ENCODE results near the gene SOX4. TPM values are rescaled to one million over a fixed set of nuclear protein-coding genes. Genes with fewer than 3 reads are reported as not detected.

SOX4 gene
- polyA plus RNA-seq, 1 donor (not counting 4 experiments of a cell fraction or from before 2014, with no cell fraction given): 16.3 TPM

DNA sequence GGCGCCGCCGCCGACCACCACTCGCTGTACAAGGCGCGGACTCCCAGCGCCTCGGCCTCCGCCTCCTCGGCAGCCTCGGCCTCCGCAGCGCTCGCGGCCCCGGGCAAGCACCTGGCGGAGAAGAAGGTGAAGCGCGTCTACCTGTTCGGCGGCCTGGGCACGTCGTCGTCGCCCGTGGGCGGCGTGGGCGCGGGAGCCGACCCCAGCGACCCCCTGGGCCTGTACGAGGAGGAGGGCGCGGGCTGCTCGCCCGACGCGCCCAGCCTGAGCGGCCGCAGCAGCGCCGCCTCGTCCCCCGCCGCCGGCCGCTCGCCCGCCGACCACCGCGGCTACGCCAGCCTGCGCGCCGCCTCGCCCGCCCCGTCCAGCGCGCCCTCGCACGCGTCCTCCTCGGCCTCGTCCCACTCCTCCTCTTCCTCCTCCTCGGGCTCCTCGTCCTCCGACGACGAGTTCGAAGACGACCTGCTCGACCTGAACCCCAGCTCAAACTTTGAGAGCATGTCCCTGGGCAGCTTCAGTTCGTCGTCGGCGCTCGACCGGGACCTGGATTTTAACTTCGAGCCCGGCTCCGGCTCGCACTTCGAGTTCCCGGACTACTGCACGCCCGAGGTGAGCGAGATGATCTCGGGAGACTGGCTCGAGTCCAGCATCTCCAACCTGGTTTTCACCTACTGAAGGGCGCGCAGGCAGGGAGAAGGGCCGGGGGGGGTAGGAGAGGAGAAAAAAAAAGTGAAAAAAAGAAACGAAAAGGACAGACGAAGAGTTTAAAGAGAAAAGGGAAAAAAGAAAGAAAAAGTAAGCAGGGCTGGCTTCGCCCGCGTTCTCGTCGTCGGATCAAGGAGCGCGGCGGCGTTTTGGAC lies 2.0 kb downstream of the SOX4 start:
- dilution Hi-C loops (cut with MboI; ENCODE audit: extremely low pct_ligation_motif_present, low sequenced_read_pairs): no loop called here
- H3K4me2 ChIP-seq (ENCODE audit: control insufficient read depth, extremely low read depth, insufficient read depth, low read depth, low read length): peak overlapping the region; percentile 88
- H3K27ac ChIP-seq (ENCODE audit: control insufficient read depth, insufficient read depth, low read length): peak overlapping the region; percentile 84
- no peaks in the 10 kb centered on the region for H4K20me1 ChIP-seq (ENCODE audit: control insufficient read depth, extremely low read depth, insufficient read depth, low read length)
- no peaks in the 10 kb centered on the region for H3K9me3 ChIP-seq (ENCODE audit: control insufficient read depth, low read depth, low read length)
- peak overlapping the region; percentile 62 for H2AFZ ChIP-seq (ENCODE audit: control insufficient read depth, low read length)
- H3K27me3 ChIP-seq (ENCODE audit: control insufficient read depth, extremely low read depth, insufficient read depth, low read length): no peaks in the 10 kb centered on the region
- FAIRE-seq (no peak), DNase-seq (ENCODE audit: low read depth, low spot score) (no peak)
- H3K36me3 ChIP-seq (ENCODE audit: control insufficient read depth in 2 of 2, extremely low read depth in 1 of 2, insufficient read depth in 2 of 2, low read length in 2 of 2): peaks cover 0 to 2% of the 10 kb centered on the region in 2 experiments
- H3K79me2 ChIP-seq (ENCODE audit: control insufficient read depth, insufficient read depth, low read length): peaks cover 46% of the 10 kb centered on the region
- H3K9me1 ChIP-seq (ENCODE audit: control insufficient read depth, extremely low read depth, insufficient read depth, low read length): no peaks in the 10 kb centered on the region
- TF ChIP-seq EZH2 (IDR thresholded peaks at IDR 0.05; ENCODE audit: low read length): no peak
- TF ChIP-seq, protein P1, sequence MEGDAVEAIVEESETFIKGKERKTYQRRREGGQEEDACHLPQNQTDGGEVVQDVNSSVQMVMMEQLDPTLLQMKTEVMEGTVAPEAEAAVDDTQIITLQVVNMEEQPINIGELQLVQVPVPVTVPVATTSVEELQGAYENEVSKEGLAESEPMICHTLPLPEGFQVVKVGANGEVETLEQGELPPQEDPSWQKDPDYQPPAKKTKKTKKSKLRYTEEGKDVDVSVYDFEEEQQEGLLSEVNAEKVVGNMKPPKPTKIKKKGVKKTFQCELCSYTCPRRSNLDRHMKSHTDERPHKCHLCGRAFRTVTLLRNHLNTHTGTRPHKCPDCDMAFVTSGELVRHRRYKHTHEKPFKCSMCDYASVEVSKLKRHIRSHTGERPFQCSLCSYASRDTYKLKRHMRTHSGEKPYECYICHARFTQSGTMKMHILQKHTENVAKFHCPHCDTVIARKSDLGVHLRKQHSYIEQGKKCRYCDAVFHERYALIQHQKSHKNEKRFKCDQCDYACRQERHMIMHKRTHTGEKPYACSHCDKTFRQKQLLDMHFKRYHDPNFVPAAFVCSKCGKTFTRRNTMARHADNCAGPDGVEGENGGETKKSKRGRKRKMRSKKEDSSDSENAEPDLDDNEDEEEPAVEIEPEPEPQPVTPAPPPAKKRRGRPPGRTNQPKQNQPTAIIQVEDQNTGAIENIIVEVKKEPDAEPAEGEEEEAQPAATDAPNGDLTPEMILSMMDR (optimal IDR thresholded peaks at IDR 0.05 in 1 of 3, IDR thresholded peaks at IDR 0.05 in 1 of 3, conservative IDR thresholded peaks at IDR 0.05 in 1 of 3; ENCODE audit: extremely low read depth in 1 of 3, insufficient read depth in 2 of 3, low read length in 3 of 3): peak in 2 of 3 experiments; percentile 10 to 44
- H3K9ac ChIP-seq (ENCODE audit: control insufficient read depth, extremely low read depth, insufficient read depth, low read length): peak overlapping the region; percentile 96
- peaks cover 16% of the 10 kb centered on the region for H3K4me1 ChIP-seq (ENCODE audit: control insufficient read depth, extremely low read depth, insufficient read depth, low read length)
- H3K4me3 ChIP-seq (ENCODE audit: control insufficient read depth in 2 of 3, extremely low read depth in 1 of 3, insufficient read depth in 2 of 3, low read depth in 1 of 3, low read length in 3 of 3): peak overlapping the region; percentile 59 to 98 (median 93)

DNA sequence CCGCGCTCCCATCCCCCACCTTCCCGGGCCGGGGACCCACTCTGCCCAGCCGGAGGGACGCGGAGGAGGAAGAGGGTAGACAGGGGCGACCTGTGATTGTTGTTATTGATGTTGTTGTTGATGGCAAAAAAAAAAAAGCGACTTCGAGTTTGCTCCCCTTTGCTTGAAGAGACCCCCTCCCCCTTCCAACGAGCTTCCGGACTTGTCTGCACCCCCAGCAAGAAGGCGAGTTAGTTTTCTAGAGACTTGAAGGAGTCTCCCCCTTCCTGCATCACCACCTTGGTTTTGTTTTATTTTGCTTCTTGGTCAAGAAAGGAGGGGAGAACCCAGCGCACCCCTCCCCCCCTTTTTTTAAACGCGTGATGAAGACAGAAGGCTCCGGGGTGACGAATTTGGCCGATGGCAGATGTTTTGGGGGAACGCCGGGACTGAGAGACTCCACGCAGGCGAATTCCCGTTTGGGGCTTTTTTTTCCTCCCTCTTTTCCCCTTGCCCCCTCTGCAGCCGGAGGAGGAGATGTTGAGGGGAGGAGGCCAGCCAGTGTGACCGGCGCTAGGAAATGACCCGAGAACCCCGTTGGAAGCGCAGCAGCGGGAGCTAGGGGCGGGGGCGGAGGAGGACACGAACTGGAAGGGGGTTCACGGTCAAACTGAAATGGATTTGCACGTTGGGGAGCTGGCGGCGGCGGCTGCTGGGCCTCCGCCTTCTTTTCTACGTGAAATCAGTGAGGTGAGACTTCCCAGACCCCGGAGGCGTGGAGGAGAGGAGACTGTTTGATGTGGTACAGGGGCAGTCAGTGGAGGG lies 2.8 kb downstream of the SOX4 start:
- peak overlapping the region; percentile 88 for H3K4me2 ChIP-seq (ENCODE audit: control insufficient read depth, extremely low read depth, insufficient read depth, low read depth, low read length)
- H3K79me2 ChIP-seq (ENCODE audit: control insufficient read depth, insufficient read depth, low read length): peaks cover 46% of the 10 kb centered on the region
- dilution Hi-C loops (cut with MboI; ENCODE audit: extremely low pct_ligation_motif_present, low sequenced_read_pairs): no loop called here

More for the DNA sequence above, 2.8 kb downstream of the SOX4 start:
- H3K4me3 ChIP-seq (ENCODE audit: control insufficient read depth in 2 of 3, extremely low read depth in 1 of 3, insufficient read depth in 2 of 3, low read depth in 1 of 3, low read length in 3 of 3): peak overlapping the region; percentile 59 to 98 (median 93)
- H3K36me3 ChIP-seq (ENCODE audit: control insufficient read depth in 2 of 2, extremely low read depth in 1 of 2, insufficient read depth in 2 of 2, low read length in 2 of 2): peaks cover 0 to 2% of the 10 kb centered on the region in 2 experiments
- peaks cover 16% of the 10 kb centered on the region for H3K4me1 ChIP-seq (ENCODE audit: control insufficient read depth, extremely low read depth, insufficient read depth, low read length)
- H3K27ac ChIP-seq (ENCODE audit: control insufficient read depth, insufficient read depth, low read length): peak overlapping the region; percentile 84
- H4K20me1 ChIP-seq (ENCODE audit: control insufficient read depth, extremely low read depth, insufficient read depth, low read length): no peaks in the 10 kb centered on the region
- H3K9me1 ChIP-seq (ENCODE audit: control insufficient read depth, extremely low read depth, insufficient read depth, low read length): no peaks in the 10 kb centered on the region
- no peak for FAIRE-seq
- H2AFZ ChIP-seq (ENCODE audit: control insufficient read depth, low read length): peak overlapping the region; percentile 2
- H3K9me3 ChIP-seq (ENCODE audit: control insufficient read depth, low read depth, low read length): no peaks in the 10 kb centered on the region
- H3K9ac ChIP-seq (ENCODE audit: control insufficient read depth, extremely low read depth, insufficient read depth, low read length): peak overlapping the region; percentile 96
- DNase-seq (ENCODE audit: low read depth, low spot score): no peak
- TF ChIP-seq, protein P1 (optimal IDR thresholded peaks at IDR 0.05 in 1 of 3, IDR thresholded peaks at IDR 0.05 in 1 of 3, conservative IDR thresholded peaks at IDR 0.05 in 1 of 3; ENCODE audit: extremely low read depth in 1 of 3, insufficient read depth in 2 of 3, low read length in 3 of 3): no peak
- TF ChIP-seq EZH2 (IDR thresholded peaks at IDR 0.05; ENCODE audit: low read length): no peak
- H3K27me3 ChIP-seq (ENCODE audit: control insufficient read depth, extremely low read depth, insufficient read depth, low read length): no peaks in the 10 kb centered on the region
